SK-N-SH (cell line): Measurements from ENCODE around the gene FBP1. TPM values are rescaled to one million over a fixed set of nuclear protein-coding genes. Genes with fewer than 3 reads are reported as not detected.
"Not testable (repeated sequence)": the region's sequence is repeated elsewhere in the genome, so short reads cannot be mapped to it uniquely, and the experiment has no call there.

Experiments used
- CTCF ChIA-PET: fragments of 300-600, 350-600 bp; formaldehyde crosslinking; extraction: SDS; loops from one replicate; lab custom pipeline; 2021; lab: Yijun Ruan, JAX
- POLR2A ChIA-PET: fragments of 350-600 bp; sonication (Branson Sonifier 250); formaldehyde crosslinking; extraction: SDS; loops from one replicate; lab custom pipeline; 2020; ENCODE audit warnings: antibody characterized with exemption, inconsistent platforms; lab: Yijun Ruan, JAX
- DNase-seq: peaks from one replicate; pipeline ENCODE4 v3.0.0; 2012
- H2AFZ ChIP-seq: fragments of 200-600 bp; sonication (generic); 2 replicates; pipeline ENCODE4 v1.8.1; 2016; ENCODE audit warnings: antibody characterized with exemption, mild to moderate bottlenecking, low read depth
- H3F3A ChIP-seq: fragments of 200-600 bp; sonication (generic); replicated peaks from 2 replicates; pipeline ENCODE3; 2016; ENCODE audit warnings: antibody characterized with exemption, mild to moderate bottlenecking; ENCODE audit not compliant: insufficient read depth
- H3K27ac ChIP-seq, 2 experiments: fragments of 200-500 bp in 1 of 2; fragments of 200-600 bp in 1 of 2; sonication (Bioruptor generic) in 1 of 2; sonication (generic), shearing (Covaris generic) in 1 of 2; 2 replicates each; pipeline versions ENCODE4 v1.5.1 to v1.6.1; 2014 to 2016; ENCODE audit warnings: low read depth in 2 of 2, inconsistent platforms in 1 of 2, low read length in 1 of 2, mild to moderate bottlenecking in 1 of 2, mixed read lengths in 1 of 2
- H3K27me3 ChIP-seq: fragments of 200-600 bp; sonication (generic), shearing (Covaris generic); 2 replicates; pipeline ENCODE4 v1.6.1; 2016; ENCODE audit warnings: mixed run types; ENCODE audit not compliant: insufficient read depth
- H3K36me3 ChIP-seq, 2 experiments: fragments of 200-500 bp in 1 of 2; fragments of 200-600 bp in 1 of 2; sonication (Bioruptor generic) in 1 of 2; sonication (generic) in 1 of 2; replicated peaks in 1 of 2; 2 replicates each; pipeline versions ENCODE3 to v1.5.1; 2014 to 2016; ENCODE audit warnings: low read length in 1 of 2, mild to moderate bottlenecking in 1 of 2; ENCODE audit not compliant: insufficient read depth in 2 of 2, control insufficient read depth in 1 of 2
- H3K4me1 ChIP-seq, 2 experiments: fragments of 200-500 bp in 1 of 2; fragments of 200-600 bp in 1 of 2; sonication (Bioruptor generic) in 1 of 2; sonication (generic), shearing (Covaris generic) in 1 of 2; 2 replicates each; pipeline versions ENCODE4 v1.5.1 to v1.6.1; 2014 to 2016; ENCODE audit warnings: low read depth in 1 of 2, low read length in 1 of 2, mixed run types in 1 of 2; ENCODE audit not compliant: insufficient read depth in 2 of 2, control insufficient read depth in 1 of 2
- H3K4me2 ChIP-seq: fragments of 200-600 bp; sonication (generic), shearing (Covaris generic); 2 replicates; pipeline ENCODE4 v1.6.1; 2017; ENCODE audit warnings: mixed run types
- H3K4me3 ChIP-seq, 2 experiments: fragments of 200-500 bp in 1 of 2; fragments of 200-600 bp in 1 of 2; sonication (Bioruptor generic) in 1 of 2; sonication (generic), shearing (Covaris generic) in 1 of 2; 2 replicates each; pipeline versions ENCODE4 v1.5.1 to v1.8.1; 2014 to 2016; ENCODE audit warnings: low read depth in 2 of 2, inconsistent platforms in 1 of 2, low read length in 1 of 2, mild to moderate bottlenecking in 1 of 2, mixed read lengths in 1 of 2, moderate library complexity in 1 of 2
- H3K79me2 ChIP-seq: fragments of 200-600 bp; sonication (generic); 2 replicates; pipeline ENCODE4 v1.8.1; 2017; ENCODE audit warnings: mild to moderate bottlenecking; ENCODE audit not compliant: insufficient read depth
- H3K9ac ChIP-seq: fragments of 200-600 bp; sonication (generic); 2 replicates; pipeline ENCODE4 v1.6.1; 2017; ENCODE audit warnings: mixed run types
- H3K9me2 ChIP-seq: fragments of 200-600 bp; sonication (generic); 2 replicates; pipeline ENCODE4 v1.6.1; 2017; ENCODE audit warnings: mixed run types
- H3K9me3 ChIP-seq: fragments of 200-600 bp; sonication (generic); 2 replicates; pipeline ENCODE4 v1.6.1; 2017; ENCODE audit warnings: mixed run types, mild to moderate bottlenecking, moderate library complexity
- H4K20me1 ChIP-seq: fragments of 200-600 bp; sonication (generic); 2 replicates; pipeline ENCODE4 v1.6.1; 2017; ENCODE audit warnings: mild to moderate bottlenecking, mixed run types; ENCODE audit not compliant: insufficient read depth
- ELF1 ChIP-seq: IDR thresholded peaks from 2 replicates; pipeline ENCODE4 v1.4.0; 2012
- EZH2phosphoT487 ChIP-seq: fragments of 200-600 bp; sonication (generic); IDR thresholded peaks from 2 replicates; pipeline ENCODE4 v1.6.1; 2017; ENCODE audit warnings: low read depth, mixed run types, mild to moderate bottlenecking, antibody characterized with exemption, moderate library complexity, borderline replicate concordance
- FOSL2 ChIP-seq: IDR thresholded peaks from 2 replicates; pipeline ENCODE4 v1.4.0; 2012; ENCODE audit warnings: low read depth, mild to moderate bottlenecking, moderate library complexity, borderline replicate concordance
- FOXJ3 ChIP-seq: sonication (generic); formaldehyde crosslinking; IDR thresholded peaks from 2 replicates; pipeline ENCODE4 v1.5.1; 2020; ENCODE audit warnings: mild to moderate bottlenecking, missing genetic modification reagents
- GABPA ChIP-seq: IDR thresholded peaks from 2 replicates; pipeline ENCODE4 v1.4.0; 2012; ENCODE audit warnings: low read depth, mild to moderate bottlenecking
- JUND ChIP-seq: IDR thresholded peaks from 2 replicates; pipeline ENCODE4 v1.4.0; 2012
- MXI1 ChIP-seq: IDR thresholded peaks from 2 replicates; pipeline ENCODE4 v1.6.1; 2012; ENCODE audit warnings: mild to moderate bottlenecking, low read depth, low read length, improper control_type of control experiment
- NFIC ChIP-seq: IDR thresholded peaks from 2 replicates; pipeline ENCODE4 v1.4.0; 2012; ENCODE audit warnings: borderline replicate concordance
- POLR2AphosphoS5 ChIP-seq: IDR thresholded peaks from 2 replicates; pipeline ENCODE4 v1.6.1; 2012; ENCODE audit warnings: low read depth, low read length
- RAD21 ChIP-seq: IDR thresholded peaks from 2 replicates; pipeline ENCODE4 v1.6.1; 2012; ENCODE audit warnings: mild to moderate bottlenecking, low read length
- RXRA ChIP-seq: IDR thresholded peaks from 2 replicates; pipeline ENCODE4 v1.4.0; 2012; ENCODE audit warnings: low read depth, mild to moderate bottlenecking, borderline replicate concordance
- SMC3 ChIP-seq: IDR thresholded peaks from 2 replicates; pipeline ENCODE4 v1.6.1; 2012; ENCODE audit warnings: low read depth, low read length, improper control_type of control experiment
- YY1 ChIP-seq: IDR thresholded peaks from 2 replicates; pipeline ENCODE4 v1.4.0; 2012; ENCODE audit warnings: low read depth, mild to moderate bottlenecking
- WGBS: methylation state at CpG from one replicate; pipeline ENCODE4 v1.1.6; 2017; ENCODE audit warnings: low lambda C conversion rate; 5-methylcytosine and 5-hydroxymethylcytosine counted together
- polyA plus RNA-seq, 3 experiments: library from polyadenylated mRNA; depleted of rRNA; stranded (reverse); fragments of >200 nt; gene quantifications; 2 replicates each; pipeline ENCODE4 v1.2.3, GENCODE V29; 2012
- TF ChIP-seq, protein P1 (sequence below): IDR thresholded peaks from 2 replicates; pipeline ENCODE4; 2012
- TF ChIP-seq, protein P2 (sequence below): IDR thresholded peaks from 2 replicates; pipeline ENCODE4 v1.4.0; 2012; ENCODE audit warnings: low read depth

Gene FBP1
- polyA plus RNA-seq, 1 of the 3 experiments (the other 2 are of a cell fraction), result not detected

DNA sequence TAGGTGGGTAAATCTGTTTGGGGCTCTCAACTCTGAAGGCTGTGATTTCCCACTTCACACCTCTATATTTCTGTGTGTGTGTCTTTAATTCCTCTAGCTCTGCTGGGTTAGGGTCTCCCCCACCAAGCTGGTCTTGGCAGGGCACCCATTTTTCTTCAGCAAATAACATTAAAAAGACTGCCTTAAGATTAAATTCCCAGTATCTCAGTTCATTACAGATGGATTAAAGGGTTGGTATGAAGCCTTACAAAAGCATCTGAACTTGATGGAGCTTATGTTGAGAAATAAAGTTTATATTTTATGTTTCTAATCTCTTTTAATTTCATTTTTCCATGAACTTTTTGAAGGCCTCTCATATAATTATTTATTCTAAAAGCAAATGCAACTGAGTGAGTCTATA is 72.8 kb downstream of the FBP1 start:
- Histone ChIP-seq H2AFZ (no peak overlapping the region), H4K20me1 (no peaks in the 10 kb centered on the region), H3K79me2 (no peaks in the 10 kb centered on the region), H3F3A (no peaks in the 10 kb centered on the region), H3K27me3 (no peaks in the 10 kb centered on the region), H3K4me3 (no peak overlapping the region), H3K4me1 (no peaks in the 10 kb centered on the region; a peak in 1 of 4 replicates), H3K9ac (no peak overlapping the region), H3K36me3 (no peaks in the 10 kb centered on the region), H3K4me2 (no peak overlapping the region), H3K27ac (no peak overlapping the region), H3K9me2 (no peaks in the 10 kb centered on the region), H3K9me3 (no peaks in the 10 kb centered on the region)
- TF ChIP-seq RAD21, result no peak
- TF ChIP-seq, protein P1, sequence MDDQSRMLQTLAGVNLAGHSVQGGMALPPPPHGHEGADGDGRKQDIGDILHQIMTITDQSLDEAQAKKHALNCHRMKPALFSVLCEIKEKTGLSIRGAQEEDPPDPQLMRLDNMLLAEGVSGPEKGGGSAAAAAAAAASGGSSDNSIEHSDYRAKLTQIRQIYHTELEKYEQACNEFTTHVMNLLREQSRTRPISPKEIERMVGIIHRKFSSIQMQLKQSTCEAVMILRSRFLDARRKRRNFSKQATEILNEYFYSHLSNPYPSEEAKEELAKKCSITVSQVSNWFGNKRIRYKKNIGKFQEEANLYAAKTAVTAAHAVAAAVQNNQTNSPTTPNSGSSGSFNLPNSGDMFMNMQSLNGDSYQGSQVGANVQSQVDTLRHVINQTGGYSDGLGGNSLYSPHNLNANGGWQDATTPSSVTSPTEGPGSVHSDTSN, result no peak
- ChIA-PET POLR2A (no interaction called here), CTCF (interaction anchor here (2.3 kb wide), 1 partner anchor 12 kb away, joined by 8 read pairs; the partner anchor contains the start of gene PCAT7)
- no peak for DNase-seq

- DNase-seq, H3K9me3 ChIP-seq, H3K4me3 ChIP-seq, H3K4me2 ChIP-seq, H3K4me1 ChIP-seq, H3K27me3 ChIP-seq, H3K36me3 ChIP-seq, H3K79me2 ChIP-seq, H3K27ac ChIP-seq, H3F3A ChIP-seq, H3K9ac ChIP-seq, POLR2A ChIA-PET, CTCF ChIA-PET, H4K20me1 ChIP-seq, H3K9me2 ChIP-seq, H2AFZ ChIP-seq: not testable (repeated sequence)
- WGBS, result 47% methylated on average over 3 of the region's 3 CpGs
Measured at GRCh38 chr9:94564279-94564678, 75.0 kb downstream of the FBP1 start.

DNA sequence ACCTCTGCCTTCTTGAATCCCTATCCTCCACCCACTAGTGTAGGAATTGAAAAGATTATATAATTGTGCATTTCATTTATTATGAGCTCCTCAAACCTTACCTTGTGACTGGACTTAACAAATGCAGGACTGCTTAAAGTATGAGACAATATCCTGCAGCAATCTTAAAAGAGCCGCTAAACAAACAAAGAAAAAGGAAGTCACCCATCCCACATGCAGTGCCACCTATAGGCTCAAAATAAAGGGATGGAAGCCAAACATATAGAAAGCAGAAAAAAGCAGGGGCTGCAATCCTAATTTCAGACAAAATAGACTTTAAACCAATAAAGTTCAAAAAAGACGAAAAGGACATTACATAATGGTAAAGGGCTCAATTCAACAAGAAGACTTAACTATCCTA is 75.8 kb downstream of the FBP1 start:
- Histone ChIP-seq H3K27ac (no peak overlapping the region), H2AFZ (no peak overlapping the region), H3K9me2 (no peaks in the 10 kb centered on the region), H4K20me1 (no peaks in the 10 kb centered on the region), H3K9me3 (no peaks in the 10 kb centered on the region), H3K4me3 (no peak overlapping the region), H3K9ac (no peak overlapping the region), H3K4me1 (no peaks in the 10 kb centered on the region; a peak in 1 of 4 replicates), H3K36me3 (no peaks in the 10 kb centered on the region), H3F3A (no peaks in the 10 kb centered on the region), H3K4me2 (no peak overlapping the region), H3K27me3 (no peaks in the 10 kb centered on the region), H3K79me2 (no peaks in the 10 kb centered on the region)
- ChIA-PET POLR2A (no interaction called here), CTCF (interaction anchor here (1.2 kb wide), 1 partner anchor 9 kb away, joined by 4 read pairs; the partner anchor contains the start of gene PCAT7)
- no peak for DNase-seq
- WGBS, result 36% methylated on average over 2 of the region's 2 CpGs
- no peak for TF ChIP-seq GABPA

- 56% methylated on average over 6 of the region's 6 CpGs for WGBS
- no peaks in the 10 kb centered on the region for H3K79me2 ChIP-seq
- H3K27me3 ChIP-seq, result no peaks in the 10 kb centered on the region
- no peak overlapping the region for H3K27ac ChIP-seq
- no peak for DNase-seq
- no peaks in the 10 kb centered on the region for H3F3A ChIP-seq
- no peaks in the 10 kb centered on the region for H3K9me2 ChIP-seq
- H3K9ac ChIP-seq, result no peak overlapping the region
- no peaks in the 10 kb centered on the region for H3K36me3 ChIP-seq
- ChIA-PET POLR2A (no interaction called here), CTCF (interaction anchor here (1.0 kb wide), 1 partner anchor 8 kb away, joined by 3 read pairs; no protein-coding TSS in a partner anchor)
- H2AFZ ChIP-seq, result no peak overlapping the region
- H3K4me3 ChIP-seq, result no peak overlapping the region
- H3K4me2 ChIP-seq, result no peak overlapping the region
- no peaks in the 10 kb centered on the region for H4K20me1 ChIP-seq
- H3K4me1 ChIP-seq, result no peaks in the 10 kb centered on the region; a peak in 1 of 4 replicates
- H3K9me3 ChIP-seq, result no peaks in the 10 kb centered on the region
- TF ChIP-seq JUND (no peak), MXI1 (no peak), POLR2AphosphoS5 (no peak), RXRA (no peak), SMC3 (no peak), FOSL2 (no peak), ELF1 (no peak), YY1 (no peak), FOXJ3 (CRISPR knock-in tag) (no peak), EZH2phosphoT487 (no peak), NFIC (no peak)
- TF ChIP-seq, protein P1, result no peak
- TF ChIP-seq, protein P2, sequence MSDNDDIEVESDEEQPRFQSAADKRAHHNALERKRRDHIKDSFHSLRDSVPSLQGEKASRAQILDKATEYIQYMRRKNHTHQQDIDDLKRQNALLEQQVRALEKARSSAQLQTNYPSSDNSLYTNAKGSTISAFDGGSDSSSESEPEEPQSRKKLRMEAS, result no peak
Measured at GRCh38 chr9:94560237-94560636, 79.1 kb downstream of the FBP1 start.
